Anterior cingulate cortex (tissue), 58 donors: ENCODE data around the gene PEX3.
A peak's percentile ranks its signal among the peaks of the same experiment; 100 is the strongest.

Experiments used
- DNase-seq, 58 donors: peaks; one replicate each; lab custom pipeline; 2025; lab: John Stamatoyannopoulos, UW

Gene PEX3

GRCh38 chr6:143535189-143535614, 84.6 kb downstream of the PEX3 start:
- no peak for DNase-seq

- DNase-seq: peak in 12 of 58 donors; percentile 3 to 45 (median 16)
These were observed 85.9 kb downstream of the PEX3 start for GRCh38 chr6:143536461-143536865.

- peak in 43 of 58 donors; percentile 3 to 53 (median 18) for DNase-seq
These were observed 86.5 kb downstream of the PEX3 start for GRCh38 chr6:143536866-143537691.

GRCh38 chr6:143538374-143538773, 87.8 kb downstream of the PEX3 start:
- DNase-seq: no peak

- DNase-seq: no peak
These were observed 88.5 kb downstream of the PEX3 start for GRCh38 chr6:143539106-143539505.

DNA sequence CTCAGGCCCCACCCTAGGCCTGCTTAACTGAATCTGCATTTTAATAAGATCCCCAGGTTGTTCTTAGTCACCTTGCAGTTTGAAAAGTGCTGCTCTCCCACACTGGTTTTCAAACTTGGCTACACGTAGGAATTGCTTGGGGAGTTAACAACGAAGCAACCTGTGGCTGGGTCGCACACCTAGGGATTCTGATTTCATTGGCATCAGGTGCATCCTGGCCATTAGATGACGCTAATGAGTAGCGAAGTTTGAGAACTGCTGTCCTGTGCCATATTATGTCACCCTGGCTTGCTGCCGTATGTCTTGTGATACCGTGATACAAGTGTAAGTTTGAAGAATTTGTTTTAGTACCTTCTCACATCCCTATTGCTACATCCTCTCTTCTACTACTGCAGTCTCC, 89.1 kb downstream of the PEX3 start:
- no peak for DNase-seq

- DNase-seq: no peak
These were observed 89.6 kb downstream of the PEX3 start for GRCh38 chr6:143540192-143540591.
